ENCODE measurements around the gene GALK2. TPM values are rescaled to one million over a fixed set of nuclear protein-coding genes. Genes with fewer than 3 reads are reported as not detected.

GALK2 gene
- total and polyA plus RNA-seq, 2 of the 8 experiments (the other 6 are each of a cell fraction or from before 2014, with no cell fraction given), result 8.7 to 16.1 TPM

DNA sequence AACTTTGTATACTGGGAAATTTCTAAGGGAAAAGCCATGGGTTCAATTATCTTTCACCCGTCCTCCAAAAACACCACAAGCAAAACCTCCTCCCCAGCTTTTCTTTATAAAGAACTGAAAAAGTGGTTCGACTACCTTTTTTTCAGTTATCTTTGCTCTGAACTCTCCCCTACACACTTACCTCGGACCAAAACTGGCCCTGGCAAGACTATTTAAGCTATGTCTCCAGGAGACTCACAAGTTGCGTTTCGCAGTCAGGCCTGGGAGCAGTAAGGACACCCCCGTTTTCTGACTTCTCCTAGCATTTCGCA, 15.3 kb upstream of the GALK2 start:
- Histone ChIP-seq H3K4me1 (replicated peaks in 1 of 4; ENCODE audit: control insufficient read depth in 3 of 4, insufficient read depth in 4 of 4, low read length in 3 of 4) (no peaks in the 10 kb centered on the region), H3K56ac (replicated peaks; ENCODE audit: insufficient read length, low read depth, low read length) (no peak overlapping the region), H2BK20ac (ENCODE audit: low read length) (no peak overlapping the region), H4K5ac (ENCODE audit: insufficient read length, low read depth, low read length) (no peak overlapping the region), H3K4me3 (ENCODE audit: extremely low read depth in 1 of 4, insufficient read depth in 2 of 4, low read depth in 3 of 4, low read length in 4 of 4) (peak overlapping the region; percentile 90 to 99 (median 94)), H2BK12ac (ENCODE audit: low read depth, low read length) (no peak overlapping the region; the same call in 1 of the 2 replicates), H2AK5ac (ENCODE audit: low read depth, low read length) (no peak overlapping the region), H2BK5ac (ENCODE audit: low read depth, low read length) (peak overlapping the region; percentile 92), H3K27ac (ENCODE audit: low read depth, low read length) (peak overlapping the region; percentile 85), H3K18ac (ENCODE audit: extremely low read depth, low read length) (no peak overlapping the region), H3K9me3 (ENCODE audit: insufficient read depth in 2 of 2, low read depth in 1 of 2, low read length in 1 of 2) (no peaks in the 10 kb centered on the region), H3K27me3 (replicated peaks in 1 of 4; ENCODE audit: control insufficient read depth in 3 of 4, extremely low read depth in 1 of 4, insufficient read depth in 3 of 4, low read length in 3 of 4) (no peaks in the 10 kb centered on the region), H4K8ac (ENCODE audit: extremely low read depth, insufficient read depth, low read length) (peak overlapping the region; percentile 73; the same call in 1 of the 2 replicates), H2AFZ (ENCODE audit: low read length) (no peak overlapping the region), H4K91ac (replicated peaks; ENCODE audit: insufficient read length, low read length) (no peak overlapping the region), H3K9ac (replicated peaks in 1 of 4; ENCODE audit: extremely low read depth in 1 of 4, low read depth in 3 of 4, low read length in 3 of 4) (peak overlapping the region; percentile 85 to 95 (median 92)), H2BK120ac (replicated peaks; ENCODE audit: low read depth, low read length) (no peak overlapping the region), H3K79me1 (ENCODE audit: low read depth, low read length) (no peaks in the 10 kb centered on the region; the same call in none of the 2 replicates), H3K23me2 (ENCODE audit: low read depth, low read length) (peaks cover 1% of the 10 kb centered on the region; the same call in 1 of the 2 replicates), H3K23ac (ENCODE audit: insufficient read length) (no peak overlapping the region), H3K4me2 (ENCODE audit: insufficient read depth in 1 of 2, low read depth in 2 of 2, low read length in 2 of 2) (peak overlapping the region; percentile 65 to 86), H2BK15ac (ENCODE audit: low read length) (no peak overlapping the region), H3K14ac (ENCODE audit: insufficient read length) (no peak overlapping the region), H3K4ac (replicated peaks; ENCODE audit: insufficient read length, low read depth, low read length) (no peak overlapping the region), H3K79me2 (ENCODE audit: control insufficient read depth in 1 of 2, insufficient read depth in 2 of 2, low read length in 2 of 2) (peaks cover 11 to 58% of the 10 kb centered on the region in 2 experiments), H3K36me3 (ENCODE audit: control insufficient read depth in 2 of 4, insufficient read depth in 4 of 4, low read length in 3 of 4) (no peaks in the 10 kb centered on the region), H4K20me1 (replicated peaks in 1 of 2; ENCODE audit: control insufficient read depth in 1 of 2, insufficient read depth in 2 of 2, low read length in 2 of 2) (peaks cover 0 to 2% of the 10 kb centered on the region in 2 experiments)
- ChIA-PET POLR2A (ENCODE audit: partially characterized antibody) (interaction anchor here (0.6 to 1.8 kb wide), 3 partner anchors 15 to 96 kb away, joined by 3 to 17 read pairs (median 3); partner anchors contain the start of gene GALK2), CTCF (ENCODE audit: partially characterized antibody) (interaction anchor here (1.0 to 3.1 kb wide), 2 partner anchors 9 to 293 kb away, joined by 3 to 15 read pairs; no protein-coding TSS in a partner anchor)
- no peak for TF ChIP-seq RXRA (IDR thresholded peaks at IDR 0.05; ENCODE audit: insufficient read depth, low read depth, low read length)
- DNase-seq (ENCODE audit: low read depth in 1 of 2, low spot score in 2 of 2) (no peak), FAIRE-seq (no peak)
- 4% methylated on average over 7 of the region's 7 CpGs; no CpG with 5 or more reads in 1 of the 2 experiments for WGBS, 2 experiments (ENCODE audit: extremely low coverage in 1 of 2, insufficient coverage in 1 of 2, insufficient read length in 1 of 2, insufficient replicate concordance in 2 of 2, low coverage in 1 of 2, low lambda C conversion rate in 2 of 2, missing lambda C conversion rate in 1 of 2)

Data from H1 (cell line).